ENCODE results near the gene MAMSTR.
A peak's percentile ranks its signal among the peaks of the same experiment; 100 is the strongest.
"Not testable (repeated sequence)": the region's sequence is repeated elsewhere in the genome, so short reads cannot be mapped to it uniquely, and the experiment has no call there.

Gene MAMSTR

DNA sequence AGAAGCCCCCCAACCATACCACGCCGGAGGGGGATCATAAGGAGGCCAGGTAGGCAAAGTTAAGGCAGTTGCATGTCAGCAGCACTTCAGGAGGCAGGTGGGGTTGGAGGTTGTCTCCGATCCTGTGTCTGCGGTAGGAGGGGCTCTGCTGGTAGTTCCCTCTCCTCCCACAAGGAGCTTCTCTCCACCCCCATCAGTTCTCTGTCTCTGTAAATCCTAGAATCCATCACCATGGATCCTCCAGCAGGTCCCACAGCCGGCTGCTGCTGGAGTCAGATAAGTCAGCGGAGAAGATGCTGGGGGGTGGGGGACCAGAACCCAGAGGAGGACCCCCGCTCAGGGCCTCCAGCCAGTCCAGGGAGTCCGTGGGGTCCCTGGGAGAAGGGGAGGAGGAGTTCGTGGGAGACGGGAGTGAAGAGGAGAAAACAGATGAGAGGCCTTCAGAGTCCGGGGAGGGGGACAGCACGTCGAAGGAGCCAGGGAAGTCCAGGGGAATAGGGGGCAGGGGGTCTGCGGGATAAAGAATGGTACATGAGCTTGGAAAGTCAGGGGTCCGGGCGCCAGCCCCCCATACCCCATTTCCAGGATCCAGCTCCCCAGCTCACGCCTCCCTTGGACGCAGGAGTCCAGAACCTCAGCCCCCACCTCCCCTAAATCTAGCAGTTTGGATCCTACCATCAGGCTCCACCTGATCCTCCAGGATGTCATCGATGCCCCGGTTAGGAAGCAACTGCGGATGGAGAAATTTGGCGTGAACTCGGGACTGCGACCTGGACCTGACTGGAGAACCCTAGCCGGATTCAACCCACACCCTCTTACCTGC, 6.3 kb downstream of the MAMSTR start:
- Histone ChIP-seq H3K9ac (ENCODE audit: low read depth, low read length) (peak overlapping the region; percentile 47), H3K36me3 (ENCODE audit: control insufficient read depth, insufficient read depth, low read length) (no peaks in the 10 kb centered on the region), H3K4me1 (ENCODE audit: control insufficient read depth, insufficient read depth, low read length) (peaks cover 5% of the 10 kb centered on the region), H3K4me3 (ENCODE audit: low read depth, low read length) (peak overlapping the region; percentile 93), H3K27me3 (ENCODE audit: control insufficient read depth, insufficient read depth, low read length) (no peaks in the 10 kb centered on the region), H3K9me3 (ENCODE audit: control insufficient read depth, insufficient read depth, low read length) (no peaks in the 10 kb centered on the region)

DNA sequence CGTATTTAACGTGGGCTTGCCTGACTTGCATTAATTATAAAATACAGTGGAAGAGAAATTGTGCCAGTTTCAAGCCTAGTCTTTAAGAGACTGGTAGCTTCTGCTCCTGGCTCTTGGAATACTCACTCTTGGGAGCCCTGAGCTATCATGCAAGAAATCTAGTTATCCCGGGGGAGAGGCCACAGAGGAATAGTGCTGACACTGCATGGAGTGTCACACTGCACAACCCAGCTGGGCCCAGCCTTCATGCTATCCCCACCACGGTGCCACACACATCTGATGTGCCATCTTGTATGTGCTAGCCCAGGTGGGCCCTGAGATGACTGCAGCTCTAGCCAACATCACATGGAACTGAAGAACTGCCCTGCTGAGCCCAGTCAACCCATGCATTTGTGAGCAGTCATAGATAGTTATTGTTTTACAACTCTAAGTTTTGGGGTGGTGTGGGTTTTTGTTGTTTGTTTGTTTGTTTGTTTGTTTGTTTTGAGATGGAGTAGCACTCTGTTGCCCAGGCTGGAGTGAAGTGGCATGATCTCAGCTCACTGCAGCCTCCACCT, 8.3 kb downstream of the MAMSTR start:
- Histone ChIP-seq H3K36me3 (ENCODE audit: control insufficient read depth, insufficient read depth, low read length) (no peaks in the 10 kb centered on the region), H3K4me1 (ENCODE audit: control insufficient read depth, insufficient read depth, low read length) (peaks cover 2% of the 10 kb centered on the region), H3K4me3 (ENCODE audit: low read depth, low read length) (no peak overlapping the region), H3K27me3 (ENCODE audit: control insufficient read depth, insufficient read depth, low read length) (no peaks in the 10 kb centered on the region), H3K9ac (ENCODE audit: low read depth, low read length) (no peak overlapping the region), H3K9me3 (ENCODE audit: control insufficient read depth, insufficient read depth, low read length) (no peaks in the 10 kb centered on the region)

DNA sequence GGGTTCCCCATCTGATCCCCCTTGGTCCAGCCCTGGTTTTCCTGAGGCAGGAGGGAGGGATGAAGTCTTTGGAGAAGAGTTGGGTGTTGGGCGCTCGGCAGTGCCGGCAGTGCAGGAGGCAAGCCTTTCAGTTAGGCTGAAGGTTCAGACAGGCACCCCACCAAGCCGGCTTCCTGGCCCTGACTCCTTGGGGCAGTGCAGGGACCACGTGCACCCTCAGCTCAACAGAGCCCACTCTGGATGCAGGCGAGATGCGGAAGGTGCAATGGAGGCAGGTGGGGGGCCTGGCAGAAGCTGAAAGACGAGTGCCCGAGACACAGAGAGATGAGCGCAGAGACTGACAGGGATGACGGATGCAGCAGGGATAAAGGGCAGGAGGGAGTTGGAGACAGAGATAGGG, 11.1 kb downstream of the MAMSTR start:
- H3K4me3 ChIP-seq (ENCODE audit: low read depth, low read length): no peak overlapping the region
- H3K9ac ChIP-seq (ENCODE audit: low read depth, low read length): no peak overlapping the region
- H3K9me3 ChIP-seq (ENCODE audit: control insufficient read depth, insufficient read depth, low read length): no peaks in the 10 kb centered on the region
- no peaks in the 10 kb centered on the region for H3K4me1 ChIP-seq (ENCODE audit: control insufficient read depth, insufficient read depth, low read length)
- peaks cover 1% of the 10 kb centered on the region for H3K36me3 ChIP-seq (ENCODE audit: control insufficient read depth, insufficient read depth, low read length)
- no peaks in the 10 kb centered on the region for H3K27me3 ChIP-seq (ENCODE audit: control insufficient read depth, insufficient read depth, low read length)

DNA sequence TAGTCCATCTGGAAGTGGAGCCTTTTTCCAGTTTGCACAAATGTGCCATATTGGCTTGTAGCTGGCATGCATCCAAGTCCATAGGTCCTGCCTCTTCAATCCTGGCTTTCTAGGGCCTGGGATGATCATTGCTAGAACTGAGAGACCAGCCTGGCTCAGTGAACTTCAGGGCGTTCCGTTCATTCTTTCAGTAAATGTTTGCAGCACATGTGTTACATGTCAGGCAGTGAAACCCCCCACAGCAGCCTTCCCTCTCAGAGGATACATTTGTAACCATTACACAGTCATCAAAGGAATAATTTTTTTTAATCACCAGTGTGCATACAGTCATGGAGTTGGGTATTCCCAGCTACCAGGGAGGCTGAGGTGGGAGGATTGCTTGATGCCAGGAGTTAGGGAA, 14.1 kb downstream of the MAMSTR start:
- no peaks in the 10 kb centered on the region for H3K9me3 ChIP-seq (ENCODE audit: control insufficient read depth, insufficient read depth, low read length)
- no peaks in the 10 kb centered on the region for H3K4me1 ChIP-seq (ENCODE audit: control insufficient read depth, insufficient read depth, low read length)
- H3K4me3 ChIP-seq (ENCODE audit: low read depth, low read length): no peak overlapping the region
- H3K36me3 ChIP-seq (ENCODE audit: control insufficient read depth, insufficient read depth, low read length): peaks cover 4% of the 10 kb centered on the region
- no peaks in the 10 kb centered on the region for H3K27me3 ChIP-seq (ENCODE audit: control insufficient read depth, insufficient read depth, low read length)
- H3K9ac ChIP-seq (ENCODE audit: low read depth, low read length): no peak overlapping the region

DNA sequence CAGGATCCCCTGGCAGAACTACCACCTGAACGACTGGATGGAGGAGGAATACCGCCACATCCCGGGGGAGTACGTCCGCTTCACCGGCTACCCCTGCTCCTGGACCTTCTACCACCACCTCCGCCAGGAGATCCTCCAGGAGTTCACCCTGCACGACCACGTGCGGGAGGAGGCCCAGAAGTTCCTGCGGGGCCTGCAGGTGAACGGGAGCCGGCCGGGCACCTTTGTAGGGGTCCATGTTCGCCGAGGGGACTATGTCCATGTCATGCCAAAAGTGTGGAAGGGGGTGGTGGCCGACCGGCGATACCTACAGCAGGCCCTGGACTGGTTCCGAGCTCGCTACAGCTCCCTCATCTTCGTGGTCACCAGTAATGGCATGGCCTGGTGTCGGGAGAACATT, 16.2 kb downstream of the MAMSTR start:
- peaks cover 4% of the 10 kb centered on the region for H3K36me3 ChIP-seq (ENCODE audit: control insufficient read depth, insufficient read depth, low read length)
- H3K9me3 ChIP-seq (ENCODE audit: control insufficient read depth, insufficient read depth, low read length): no peaks in the 10 kb centered on the region
- H3K4me3 ChIP-seq (ENCODE audit: low read depth, low read length): no peak overlapping the region
- H3K4me1 ChIP-seq (ENCODE audit: control insufficient read depth, insufficient read depth, low read length): no peaks in the 10 kb centered on the region
- H3K27me3 ChIP-seq (ENCODE audit: control insufficient read depth, insufficient read depth, low read length): no peaks in the 10 kb centered on the region
- H3K9ac ChIP-seq (ENCODE audit: low read depth, low read length): no peak overlapping the region

DNA sequence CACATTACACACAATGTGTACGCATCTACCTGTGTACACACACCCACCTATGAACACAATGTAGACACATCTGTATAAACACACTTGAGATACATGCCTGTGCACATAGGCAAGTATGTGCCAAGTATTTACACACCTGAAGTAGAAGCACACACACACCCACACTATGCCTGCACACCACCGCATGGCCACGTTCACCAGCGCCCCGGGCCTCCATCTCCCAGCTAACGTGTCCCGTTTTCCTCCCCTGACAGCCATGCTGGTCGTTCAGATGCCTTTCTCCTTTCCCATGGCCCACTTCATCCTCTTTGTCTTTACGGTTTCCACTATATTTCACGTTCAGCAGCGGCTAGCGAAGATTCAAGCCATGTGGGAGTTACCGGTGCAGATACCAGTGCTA, 16.8 kb downstream of the MAMSTR start:
- Histone ChIP-seq H3K4me3 (ENCODE audit: low read depth, low read length) (no peak overlapping the region), H3K36me3 (ENCODE audit: control insufficient read depth, insufficient read depth, low read length) (peaks cover 4% of the 10 kb centered on the region), H3K27me3 (ENCODE audit: control insufficient read depth, insufficient read depth, low read length) (no peaks in the 10 kb centered on the region), H3K4me1 (ENCODE audit: control insufficient read depth, insufficient read depth, low read length) (no peaks in the 10 kb centered on the region), H3K9ac (ENCODE audit: low read depth, low read length) (no peak overlapping the region), H3K9me3 (ENCODE audit: control insufficient read depth, insufficient read depth, low read length) (no peaks in the 10 kb centered on the region)

DNA sequence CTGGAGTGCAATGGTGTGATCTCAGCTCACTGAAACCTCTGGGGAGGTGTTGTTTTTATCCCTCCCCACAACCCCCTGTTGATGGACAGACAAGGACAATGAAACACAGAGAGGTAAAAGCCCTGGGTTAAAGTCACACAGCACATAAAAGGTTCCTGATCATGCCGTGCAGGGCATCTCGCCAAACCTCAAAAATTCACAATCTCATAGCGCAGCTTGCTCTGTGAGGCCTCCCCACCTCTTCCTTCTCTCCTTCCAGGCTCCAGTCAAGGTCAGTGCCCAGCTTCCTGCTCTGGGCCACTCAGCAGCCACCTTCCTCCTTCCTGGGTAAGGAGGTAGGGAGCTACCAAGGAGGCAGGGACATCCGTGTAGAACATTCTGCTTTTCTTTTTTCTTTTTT, 21.5 kb downstream of the MAMSTR start:
- peaks cover 2% of the 10 kb centered on the region for H3K36me3 ChIP-seq (ENCODE audit: control insufficient read depth, insufficient read depth, low read length)
- no peaks in the 10 kb centered on the region for H3K27me3 ChIP-seq (ENCODE audit: control insufficient read depth, insufficient read depth, low read length)
- H3K9me3 ChIP-seq (ENCODE audit: control insufficient read depth, insufficient read depth, low read length): no peaks in the 10 kb centered on the region
- H3K4me3 ChIP-seq (ENCODE audit: low read depth, low read length): no peak overlapping the region
- no peak overlapping the region for H3K9ac ChIP-seq (ENCODE audit: low read depth, low read length)
- peaks cover 2% of the 10 kb centered on the region for H3K4me1 ChIP-seq (ENCODE audit: control insufficient read depth, insufficient read depth, low read length)

DNA sequence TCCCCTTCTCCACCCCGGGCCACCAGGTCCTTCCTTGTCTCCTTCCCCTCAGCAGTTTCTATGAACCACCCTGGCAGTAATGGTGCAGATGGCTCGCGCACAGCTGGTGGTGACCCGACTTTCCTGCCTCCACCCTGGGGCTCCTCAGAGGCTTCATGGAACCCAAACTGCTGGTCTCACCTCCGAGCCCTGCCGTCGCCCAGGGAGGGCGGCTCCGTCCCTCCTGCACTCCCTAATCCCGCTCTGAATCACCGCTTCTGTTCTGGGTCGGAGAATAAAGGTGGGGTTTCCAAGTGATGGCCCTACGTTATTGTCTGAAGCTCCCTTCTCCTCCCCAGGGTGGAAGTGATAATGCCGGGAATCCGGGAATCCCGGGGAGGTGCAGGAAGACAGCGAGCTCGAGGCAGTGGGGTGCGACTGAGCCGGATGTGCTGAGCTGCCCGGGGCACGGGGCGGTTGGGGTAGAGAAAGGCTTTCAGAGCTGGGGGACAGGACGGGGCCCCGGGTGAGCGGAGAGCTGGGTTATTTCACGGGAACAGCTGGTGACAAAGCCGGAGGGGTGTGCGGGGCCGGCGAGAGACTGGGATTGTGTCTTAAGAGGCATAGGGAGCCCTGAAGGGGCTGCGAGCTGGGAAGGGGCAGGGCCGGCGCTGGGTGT, 23.0 kb downstream of the MAMSTR start:
- peak overlapping the region; percentile 96 for H3K4me3 ChIP-seq (ENCODE audit: low read depth, low read length)
- H3K27me3 ChIP-seq (ENCODE audit: control insufficient read depth, insufficient read depth, low read length): no peaks in the 10 kb centered on the region
- peak overlapping the region; percentile 60 for H3K9ac ChIP-seq (ENCODE audit: low read depth, low read length)

DNA sequence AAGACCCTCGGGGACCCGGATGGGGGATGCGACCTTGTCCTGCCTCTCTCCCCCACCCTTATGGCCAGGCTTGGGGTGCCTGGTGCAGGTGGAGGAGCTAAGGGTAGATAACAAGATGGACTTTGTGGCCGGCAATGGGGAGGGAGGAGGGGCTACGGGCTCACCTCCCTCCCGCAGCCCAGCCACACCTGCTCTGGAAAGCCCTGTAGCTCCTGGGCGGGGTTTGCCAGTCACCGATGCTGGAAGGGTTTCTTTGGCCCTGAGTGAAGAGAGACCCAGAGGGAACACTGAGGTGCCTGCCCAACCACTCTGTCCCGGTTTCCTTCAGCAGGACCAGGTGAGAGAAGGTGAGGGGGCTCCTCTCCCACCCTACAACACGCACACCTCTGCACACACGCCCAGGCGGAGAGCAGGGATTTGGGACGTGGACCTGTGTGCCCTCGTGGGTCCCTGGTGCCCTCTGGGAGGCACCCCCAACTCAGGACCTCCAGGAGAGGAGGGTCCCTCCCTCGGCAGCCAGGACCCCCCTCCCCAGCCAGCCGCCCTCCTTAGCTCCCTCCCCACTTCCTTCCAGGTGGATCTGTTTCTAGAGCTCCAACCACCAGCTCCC, 23.7 kb downstream of the MAMSTR start, which contains the start of gene FUT2:
FUT2 (plus strand) TSS at position 229 of the 610 bp plus-strand sequence. CDS start 6,986 bp downstream, outside the sequence.
- Histone ChIP-seq H3K9ac (ENCODE audit: low read depth, low read length) (peak within 1 kb of the TSS; percentile 60), H3K9me3 (ENCODE audit: control insufficient read depth, insufficient read depth, low read length) (no peaks in the 10 kb centered on the region), H3K36me3 (ENCODE audit: control insufficient read depth, insufficient read depth, low read length) (peaks cover 2% of the 10 kb centered on the region), H3K4me1 (ENCODE audit: control insufficient read depth, insufficient read depth, low read length) (peaks cover 2% of the 10 kb centered on the region), H3K4me3 (ENCODE audit: low read depth, low read length) (peak within 1 kb of the TSS; percentile 96), H3K27me3 (ENCODE audit: control insufficient read depth, insufficient read depth, low read length) (no peaks in the 10 kb centered on the region)

More for the DNA sequence above, 23.0 kb downstream of the MAMSTR start:
- H3K36me3 ChIP-seq (ENCODE audit: control insufficient read depth, insufficient read depth, low read length): peaks cover 2% of the 10 kb centered on the region
- H3K4me1 ChIP-seq (ENCODE audit: control insufficient read depth, insufficient read depth, low read length): peaks cover 2% of the 10 kb centered on the region
- no peaks in the 10 kb centered on the region for H3K9me3 ChIP-seq (ENCODE audit: control insufficient read depth, insufficient read depth, low read length)

DNA sequence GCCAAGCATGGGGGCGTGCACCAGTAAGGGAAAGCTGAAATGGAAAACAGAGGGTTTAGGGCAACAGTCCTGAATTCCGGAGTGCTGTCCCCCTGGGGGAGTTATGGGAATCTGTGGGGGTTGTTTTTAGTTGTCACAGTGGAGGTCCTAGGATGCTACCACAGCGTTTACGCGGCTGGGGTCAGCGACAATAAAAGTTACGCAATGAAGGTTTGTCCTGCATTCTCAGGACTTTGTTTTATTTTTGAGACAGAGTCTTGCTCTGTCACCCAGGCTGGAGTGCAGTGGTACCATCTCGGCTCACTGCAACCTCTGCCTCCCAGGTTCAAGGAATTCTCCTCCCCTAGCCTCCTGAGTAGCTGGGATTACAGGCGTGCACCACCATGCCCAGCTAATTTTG, 25.9 kb downstream of the MAMSTR start:
- not testable (repeated sequence) for H3K9me3 ChIP-seq (ENCODE audit: control insufficient read depth, insufficient read depth, low read length); H3K36me3 ChIP-seq (ENCODE audit: control insufficient read depth, insufficient read depth, low read length); H3K4me3 ChIP-seq (ENCODE audit: low read depth, low read length); H3K4me1 ChIP-seq (ENCODE audit: control insufficient read depth, insufficient read depth, low read length); H3K27me3 ChIP-seq (ENCODE audit: control insufficient read depth, insufficient read depth, low read length); H3K9ac ChIP-seq (ENCODE audit: low read depth, low read length)

DNA sequence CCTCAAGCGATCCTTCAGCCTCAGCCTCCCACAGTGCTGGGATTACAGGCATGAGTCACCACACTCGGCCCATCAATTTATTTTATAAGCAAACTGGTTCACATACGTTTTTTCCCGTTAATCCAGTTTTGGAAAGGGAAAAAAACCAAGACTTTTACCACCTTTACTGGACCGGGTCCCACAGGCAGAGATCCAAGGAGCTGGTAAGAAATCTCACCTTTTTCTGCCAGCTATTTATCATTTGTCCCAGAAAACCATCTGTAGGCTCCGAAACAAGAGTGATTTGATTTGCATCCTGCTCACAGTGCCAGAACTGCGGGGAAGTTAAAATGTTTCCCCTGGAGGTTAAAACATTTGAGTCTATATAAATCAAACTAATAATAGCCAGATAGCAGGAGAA, 30.1 kb downstream of the MAMSTR start:
- H3K36me3 ChIP-seq (ENCODE audit: control insufficient read depth, insufficient read depth, low read length): no peaks in the 10 kb centered on the region
- no peaks in the 10 kb centered on the region for H3K27me3 ChIP-seq (ENCODE audit: control insufficient read depth, insufficient read depth, low read length)
- H3K4me1 ChIP-seq (ENCODE audit: control insufficient read depth, insufficient read depth, low read length): no peaks in the 10 kb centered on the region
- no peak overlapping the region for H3K9ac ChIP-seq (ENCODE audit: low read depth, low read length)
- H3K9me3 ChIP-seq (ENCODE audit: control insufficient read depth, insufficient read depth, low read length): no peaks in the 10 kb centered on the region
- H3K4me3 ChIP-seq (ENCODE audit: low read depth, low read length): no peak overlapping the region

Measured in iPS-15b (cell line).